ENCODE measurements around the gene SH3RF3.

The SH3RF3 gene

GRCh38 chr2:109384308-109385271 is 255.6 kb downstream of the SH3RF3 start:
- no peak for DNase-seq

GRCh38 chr2:109385506-109385905 is 256.5 kb downstream of the SH3RF3 start:
- DNase-seq: no peak

GRCh38 chr2:109386004-109386695 is 257.1 kb downstream of the SH3RF3 start:
- no peak for DNase-seq

GRCh38 chr2:109387221-109387735 is 258.3 kb downstream of the SH3RF3 start:
- DNase-seq: no peak

- no peak for DNase-seq
These were observed 258.9 kb downstream of the SH3RF3 start for GRCh38 chr2:109387778-109388469.

GRCh38 chr2:109391243-109391642 is 262.2 kb downstream of the SH3RF3 start:
- DNase-seq: no peak

- no peak for DNase-seq
These were observed 263.1 kb downstream of the SH3RF3 start for GRCh38 chr2:109392140-109392539.

GRCh38 chr2:109392816-109393661 is 264.0 kb downstream of the SH3RF3 start:
- DNase-seq: no peak

- no peak for DNase-seq
These were observed 264.6 kb downstream of the SH3RF3 start for GRCh38 chr2:109393662-109393972.

GRCh38 chr2:109395494-109396201 is 266.6 kb downstream of the SH3RF3 start:
- DNase-seq: no peak

GRCh38 chr2:109396202-109397180 is 267.5 kb downstream of the SH3RF3 start:
- DNase-seq: no peak

- DNase-seq: no peak
These were observed 268.9 kb downstream of the SH3RF3 start for GRCh38 chr2:109397893-109398292.

GRCh38 chr2:109398366-109399015 is 269.5 kb downstream of the SH3RF3 start:
- no peak for DNase-seq

- DNase-seq: no peak
These were observed 270.1 kb downstream of the SH3RF3 start for GRCh38 chr2:109399066-109399465.

- no peak for DNase-seq
These were observed 271.1 kb downstream of the SH3RF3 start for GRCh38 chr2:109400102-109400501.

- no peak for DNase-seq
These were observed 272.4 kb downstream of the SH3RF3 start for GRCh38 chr2:109401370-109401769.

GRCh38 chr2:109402180-109402579 is 273.2 kb downstream of the SH3RF3 start:
- DNase-seq: no peak

- no peak for DNase-seq
These were observed 274.2 kb downstream of the SH3RF3 start for GRCh38 chr2:109402980-109403840.

GRCh38 chr2:109403841-109404201 is 274.8 kb downstream of the SH3RF3 start:
- no peak for DNase-seq
